DOHH2 (cell line): ENCODE measurements around the gene MARK3.

ENCODE experiments used
- EZH2phosphoT487 ChIP-seq: fragments of 200-600 bp; sonication (generic); IDR thresholded peaks from 2 replicates; pipeline ENCODE4 v1.6.1; 2017; ENCODE audit warnings: borderline replicate concordance, mild to moderate bottlenecking, antibody characterized with exemption, low read length, moderate library complexity, mixed read lengths
- TF ChIP-seq, protein P1 (sequence below): fragments of 200-600 bp; sonication (generic); IDR thresholded peaks from one replicate; pipeline ENCODE4 v1.5.1; 2014; ENCODE audit warnings: antibody characterized with exemption, mild to moderate bottlenecking, low read depth, low read length; ENCODE audit not compliant: poor library complexity, severe bottlenecking

DNA sequence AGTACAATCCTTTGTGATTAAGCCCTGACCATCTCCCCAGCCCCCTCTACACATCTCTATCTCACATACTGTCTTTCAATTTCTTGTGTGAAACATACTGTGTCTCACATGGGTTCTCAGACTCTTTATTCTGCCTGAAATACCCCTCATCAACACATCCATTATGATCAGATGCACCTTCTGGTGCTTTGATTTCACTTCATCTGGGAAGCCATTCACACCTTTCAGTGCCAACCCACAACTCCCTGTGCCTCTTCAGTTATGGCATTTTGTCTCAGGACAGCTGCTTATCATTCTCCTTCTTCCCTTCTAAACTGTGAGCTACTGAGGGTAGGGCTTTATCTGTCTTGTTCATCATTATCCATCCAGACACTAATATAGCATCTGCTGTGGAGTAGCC lies 78.6 kb downstream of the MARK3 start:
- TF ChIP-seq, protein P1, sequence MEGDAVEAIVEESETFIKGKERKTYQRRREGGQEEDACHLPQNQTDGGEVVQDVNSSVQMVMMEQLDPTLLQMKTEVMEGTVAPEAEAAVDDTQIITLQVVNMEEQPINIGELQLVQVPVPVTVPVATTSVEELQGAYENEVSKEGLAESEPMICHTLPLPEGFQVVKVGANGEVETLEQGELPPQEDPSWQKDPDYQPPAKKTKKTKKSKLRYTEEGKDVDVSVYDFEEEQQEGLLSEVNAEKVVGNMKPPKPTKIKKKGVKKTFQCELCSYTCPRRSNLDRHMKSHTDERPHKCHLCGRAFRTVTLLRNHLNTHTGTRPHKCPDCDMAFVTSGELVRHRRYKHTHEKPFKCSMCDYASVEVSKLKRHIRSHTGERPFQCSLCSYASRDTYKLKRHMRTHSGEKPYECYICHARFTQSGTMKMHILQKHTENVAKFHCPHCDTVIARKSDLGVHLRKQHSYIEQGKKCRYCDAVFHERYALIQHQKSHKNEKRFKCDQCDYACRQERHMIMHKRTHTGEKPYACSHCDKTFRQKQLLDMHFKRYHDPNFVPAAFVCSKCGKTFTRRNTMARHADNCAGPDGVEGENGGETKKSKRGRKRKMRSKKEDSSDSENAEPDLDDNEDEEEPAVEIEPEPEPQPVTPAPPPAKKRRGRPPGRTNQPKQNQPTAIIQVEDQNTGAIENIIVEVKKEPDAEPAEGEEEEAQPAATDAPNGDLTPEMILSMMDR = no peak
- no peak for TF ChIP-seq EZH2phosphoT487
